HG02970 (cell line): ENCODE data around the gene FAM174C.
"Not testable (repeated sequence)": the region's sequence is repeated elsewhere in the genome, so short reads cannot be mapped to it uniquely, and the experiment has no call there.

ENCODE experiments used
- ATAC-seq: cut with Tn5 transposase; IDR thresholded peaks from one replicate; pipeline ENCODE4 v1.9.1; 2021; ENCODE audit warnings: mild to moderate bottlenecking, moderate library complexity, moderate number of reproducible peaks; ENCODE audit not compliant: unreplicated experiment, low FRiP score

The FAM174C gene

GRCh38 chr19:1237027-1237659 is 38.2 kb upstream of the FAM174C start:
- no peak for ATAC-seq

GRCh38 chr19:1237754-1238368 is 37.5 kb upstream of the FAM174C start, which contains the start of gene CBARP:
Gene CBARP, minus strand, starts transcription at chr19:1238005. Its CDS starts 1,905 bp downstream, at chr19:1236100.
- ATAC-seq = no peak

GRCh38 chr19:1238369-1239303 is 36.7 kb upstream of the FAM174C start:
- ATAC-seq = no peak

GRCh38 chr19:1239420-1239795 is 35.9 kb upstream of the FAM174C start:
- ATAC-seq = no peak

GRCh38 chr19:1239796-1240737 is 35.3 kb upstream of the FAM174C start:
- ATAC-seq = no peak

GRCh38 chr19:1240925-1241324 is 34.4 kb upstream of the FAM174C start:
- ATAC-seq = no peak

- peak; percentile 41 for ATAC-seq
Observed at GRCh38 chr19:1241417-1242095, 33.8 kb upstream of the FAM174C start, which contains the start of gene ATP5F1D. Gene ATP5F1D, plus strand, starts transcription at chr19:1241751. Its CDS starts 100 bp downstream, at chr19:1241851.

- ATAC-seq = no peak
Observed at GRCh38 chr19:1243768-1244692, 31.3 kb upstream of the FAM174C start.

GRCh38 chr19:1244693-1245451 is 30.5 kb upstream of the FAM174C start:
- no peak for ATAC-seq

GRCh38 chr19:1245494-1246264 is 29.7 kb upstream of the FAM174C start:
- no peak for ATAC-seq

- not testable (repeated sequence) for ATAC-seq
Observed at GRCh38 chr19:1246265-1247087, 28.9 kb upstream of the FAM174C start.

- ATAC-seq = no peak
Observed at GRCh38 chr19:1247748-1248138, 27.6 kb upstream of the FAM174C start.

GRCh38 chr19:1248139-1248785 is 27.1 kb upstream of the FAM174C start, which contains the start of gene MIDN:
Gene MIDN, plus strand, starts transcription at chr19:1248583. Its CDS starts 1,714 bp downstream, at chr19:1250297.
- peak; percentile 0 for ATAC-seq

GRCh38 chr19:1248786-1249297 is 26.5 kb upstream of the FAM174C start:
- ATAC-seq = peak; percentile 31

- peak; percentile 41 for ATAC-seq
Observed at GRCh38 chr19:1249298-1249989, 25.9 kb upstream of the FAM174C start.
